ENCODE data around the gene IKZF2. TPM values are rescaled to one million over a fixed set of nuclear protein-coding genes. Genes with fewer than 3 reads are reported as not detected.

IKZF2 gene
- total RNA-seq, 1 experiment from 2014 or later, result 3.0 TPM

- Histone ChIP-seq H2BK15ac (ENCODE audit: low read depth, low read length) (no peak overlapping the region), H2BK5ac (ENCODE audit: insufficient read length, low read length) (no peak overlapping the region), H3K9me3 (ENCODE audit: control insufficient read depth, low read depth, low read length) (no peaks in the 10 kb centered on the region), H3K14ac (ENCODE audit: insufficient read depth, low read length) (no peak overlapping the region), H3T11ph (ENCODE audit: low read length) (no peak overlapping the region), H3K56ac (ENCODE audit: insufficient read length, low read depth, low read length) (no peak overlapping the region), H4K20me1 (ENCODE audit: control insufficient read depth, insufficient read depth, insufficient read length) (no peaks in the 10 kb centered on the region), H3K9ac (ENCODE audit: extremely low read depth, insufficient read length, low read length) (no peak overlapping the region), H3K23me2 (ENCODE audit: insufficient read length, low read depth, low read length, poor library complexity, severe bottlenecking) (no peaks in the 10 kb centered on the region), H2BK20ac (ENCODE audit: low read depth, low read length, poor library complexity, severe bottlenecking) (no peak overlapping the region), H3K79me2 (ENCODE audit: insufficient read depth, low read length) (no peaks in the 10 kb centered on the region), H3K4me1 (ENCODE audit: insufficient read depth, low read length) (no peaks in the 10 kb centered on the region), H4K8ac (replicated peaks; ENCODE audit: insufficient read length, low read depth, low read length) (no peak overlapping the region), H3K23ac (ENCODE audit: insufficient read length, low read depth, low read length) (no peak overlapping the region), H2BK120ac (ENCODE audit: low read depth, low read length, poor library complexity, severe bottlenecking) (no peak overlapping the region), H4K91ac (ENCODE audit: insufficient read length, low read depth, low read length) (no peak overlapping the region), H3K4ac (ENCODE audit: low read depth, low read length) (no peak overlapping the region), H3K79me1 (ENCODE audit: insufficient read depth, low read depth, low read length, poor library complexity, severe bottlenecking) (no peaks in the 10 kb centered on the region), H3K4me2 (ENCODE audit: insufficient read depth, insufficient read length, low read length) (no peak overlapping the region), H3K27me3 (ENCODE audit: insufficient read depth, low read length) (no peaks in the 10 kb centered on the region), H4K5ac (ENCODE audit: insufficient read length, low read depth, low read length) (no peak overlapping the region), H2AFZ (ENCODE audit: low read length) (no peak overlapping the region), H2BK12ac (ENCODE audit: insufficient read length, low read depth, low read length) (no peak overlapping the region), H3K27ac (ENCODE audit: insufficient read length, low read depth, low read length) (no peak overlapping the region), H3K18ac (ENCODE audit: insufficient read length, low read depth, low read length) (no peak overlapping the region), H2AK5ac (ENCODE audit: insufficient read length, low read length) (no peak overlapping the region)
- H3K36me3 Mint-ChIP-seq (ENCODE audit: insufficient read depth in 1 of 3, low read depth in 3 of 3), result no peaks in the 10 kb centered on the region
- peaks cover 2 to 3% of the 10 kb centered on the region in 2 experiments; a peak in 2 of 4 replicates for H3K4me1 Mint-ChIP-seq
- DNase-seq, result no peak
- TF ChIP-seq, protein P1, sequence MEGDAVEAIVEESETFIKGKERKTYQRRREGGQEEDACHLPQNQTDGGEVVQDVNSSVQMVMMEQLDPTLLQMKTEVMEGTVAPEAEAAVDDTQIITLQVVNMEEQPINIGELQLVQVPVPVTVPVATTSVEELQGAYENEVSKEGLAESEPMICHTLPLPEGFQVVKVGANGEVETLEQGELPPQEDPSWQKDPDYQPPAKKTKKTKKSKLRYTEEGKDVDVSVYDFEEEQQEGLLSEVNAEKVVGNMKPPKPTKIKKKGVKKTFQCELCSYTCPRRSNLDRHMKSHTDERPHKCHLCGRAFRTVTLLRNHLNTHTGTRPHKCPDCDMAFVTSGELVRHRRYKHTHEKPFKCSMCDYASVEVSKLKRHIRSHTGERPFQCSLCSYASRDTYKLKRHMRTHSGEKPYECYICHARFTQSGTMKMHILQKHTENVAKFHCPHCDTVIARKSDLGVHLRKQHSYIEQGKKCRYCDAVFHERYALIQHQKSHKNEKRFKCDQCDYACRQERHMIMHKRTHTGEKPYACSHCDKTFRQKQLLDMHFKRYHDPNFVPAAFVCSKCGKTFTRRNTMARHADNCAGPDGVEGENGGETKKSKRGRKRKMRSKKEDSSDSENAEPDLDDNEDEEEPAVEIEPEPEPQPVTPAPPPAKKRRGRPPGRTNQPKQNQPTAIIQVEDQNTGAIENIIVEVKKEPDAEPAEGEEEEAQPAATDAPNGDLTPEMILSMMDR (conservative IDR thresholded peaks at IDR 0.05), result no peak
- no CpG with 5 or more reads among the region's 3 CpGs for WGBS (ENCODE audit: extremely low coverage, insufficient read length, low lambda C conversion rate)
- H3K9me3 Mint-ChIP-seq, result no peaks in the 10 kb centered on the region
- no peaks in the 10 kb centered on the region for H3K27me3 Mint-ChIP-seq (ENCODE audit: low read depth)
- H3K4me3 Mint-ChIP-seq, result no peak overlapping the region
- H3K27ac Mint-ChIP-seq, result peak overlapping the region in 1 of 3 experiments; percentile 45; a peak in 1 of 7 replicates
These were observed 59.6 kb downstream of the IKZF2 start for GRCh38 chr2:213091765-213092164.
